OCI-LY1 (cell line): Measurements from ENCODE around the gene CREG1.

ENCODE experiments used
- H2AFZ ChIP-seq: fragments of 200-600 bp; sonication (generic), shearing (Covaris generic); 2 replicates; pipeline ENCODE4 v1.6.0; 2014; ENCODE audit warnings: antibody characterized with exemption, mild to moderate bottlenecking, low read length
- H3F3A ChIP-seq: fragments of 200-600 bp; sonication (generic), shearing (Covaris generic); 2 replicates; pipeline ENCODE4 v1.6.0; 2014; ENCODE audit warnings: mild to moderate bottlenecking, antibody characterized with exemption, low read length, moderate library complexity; ENCODE audit not compliant: insufficient read depth
- H3K27ac ChIP-seq: fragments of 200-600 bp; sonication (generic); 2 replicates; pipeline ENCODE4 v1.5.1; 2014; ENCODE audit warnings: low read length, mixed run types, mild to moderate bottlenecking, low read depth; ENCODE audit not compliant: poor library complexity, severe bottlenecking
- H3K27me3 ChIP-seq: fragments of 200-600 bp; sonication (generic); 2 replicates; pipeline ENCODE4 v1.6.0; 2014; ENCODE audit warnings: antibody characterized with exemption, mild to moderate bottlenecking, low read length, moderate library complexity; ENCODE audit not compliant: insufficient read depth
- H3K36me3 ChIP-seq: fragments of 200-600 bp; sonication (generic); 2 replicates; pipeline ENCODE4 v1.6.1; 2014; ENCODE audit warnings: mild to moderate bottlenecking, antibody characterized with exemption, low read length, moderate library complexity, mixed read lengths; ENCODE audit not compliant: insufficient read depth
- H3K4me1 ChIP-seq: fragments of 200-600 bp; sonication (generic); 2 replicates; pipeline ENCODE4 v1.5.1; 2014; ENCODE audit warnings: mild to moderate bottlenecking, low read length, moderate library complexity; ENCODE audit not compliant: insufficient read depth, severe bottlenecking
- H3K4me2 ChIP-seq: fragments of 200-600 bp; sonication (generic), shearing (Covaris generic); 2 replicates; pipeline ENCODE4 v1.6.1; 2014; ENCODE audit warnings: low read length
- H3K4me3 ChIP-seq: fragments of 200-600 bp; sonication (generic); 2 replicates; pipeline ENCODE4 v1.5.1; 2014; ENCODE audit warnings: low read length, low read depth, mild to moderate bottlenecking, mixed read lengths; ENCODE audit not compliant: poor library complexity, severe bottlenecking
- H3K79me2 ChIP-seq: fragments of 200-600 bp; shearing (Covaris generic); 2 replicates; pipeline ENCODE4 v1.6.1; 2016; ENCODE audit warnings: mixed run types, low read length, mixed read lengths; ENCODE audit not compliant: insufficient read depth
- H3K9ac ChIP-seq: fragments of 200-600 bp; sonication (generic), shearing (Covaris generic); 2 replicates; pipeline ENCODE4 v1.6.1; 2014; ENCODE audit warnings: mild to moderate bottlenecking, low read length, mixed read lengths
- H3K9me2 ChIP-seq: fragments of 200-600 bp; sonication (generic), shearing (Covaris generic); 2 replicates; pipeline ENCODE4 v1.6.1; 2014; ENCODE audit warnings: low read depth, mild to moderate bottlenecking, low read length, mixed read lengths
- H3K9me3 ChIP-seq: fragments of 200-600 bp; shearing (Covaris generic); 2 replicates; pipeline ENCODE4 v1.6.1; 2014; ENCODE audit warnings: low read length, mixed read lengths
- H4K20me1 ChIP-seq: fragments of 200-600 bp; sonication (generic), shearing (Covaris generic); 2 replicates; pipeline ENCODE4 v1.6.0; 2016; ENCODE audit warnings: mild to moderate bottlenecking, low read length; ENCODE audit not compliant: insufficient read depth
- EZH2 ChIP-seq: fragments of 200-600 bp; sonication (generic), shearing (Covaris generic); IDR thresholded peaks from 2 replicates; pipeline ENCODE4 v1.8.0; 2017; ENCODE audit warnings: borderline replicate concordance, mixed run types, mild to moderate bottlenecking, antibody characterized with exemption, low read length, moderate library complexity, mixed read lengths
- TF ChIP-seq, protein P1 (sequence below): fragments of 200-600 bp; sonication (generic), shearing (Covaris generic); IDR thresholded peaks from 2 replicates; pipeline ENCODE4 v1.5.1; 2017; ENCODE audit warnings: mild to moderate bottlenecking, antibody characterized with exemption, low read length, moderate library complexity, mixed read lengths

CREG1 gene

GRCh38 chr1:167500283-167500860 is 53.2 kb downstream of the CREG1 start:
- TF ChIP-seq, protein P1, sequence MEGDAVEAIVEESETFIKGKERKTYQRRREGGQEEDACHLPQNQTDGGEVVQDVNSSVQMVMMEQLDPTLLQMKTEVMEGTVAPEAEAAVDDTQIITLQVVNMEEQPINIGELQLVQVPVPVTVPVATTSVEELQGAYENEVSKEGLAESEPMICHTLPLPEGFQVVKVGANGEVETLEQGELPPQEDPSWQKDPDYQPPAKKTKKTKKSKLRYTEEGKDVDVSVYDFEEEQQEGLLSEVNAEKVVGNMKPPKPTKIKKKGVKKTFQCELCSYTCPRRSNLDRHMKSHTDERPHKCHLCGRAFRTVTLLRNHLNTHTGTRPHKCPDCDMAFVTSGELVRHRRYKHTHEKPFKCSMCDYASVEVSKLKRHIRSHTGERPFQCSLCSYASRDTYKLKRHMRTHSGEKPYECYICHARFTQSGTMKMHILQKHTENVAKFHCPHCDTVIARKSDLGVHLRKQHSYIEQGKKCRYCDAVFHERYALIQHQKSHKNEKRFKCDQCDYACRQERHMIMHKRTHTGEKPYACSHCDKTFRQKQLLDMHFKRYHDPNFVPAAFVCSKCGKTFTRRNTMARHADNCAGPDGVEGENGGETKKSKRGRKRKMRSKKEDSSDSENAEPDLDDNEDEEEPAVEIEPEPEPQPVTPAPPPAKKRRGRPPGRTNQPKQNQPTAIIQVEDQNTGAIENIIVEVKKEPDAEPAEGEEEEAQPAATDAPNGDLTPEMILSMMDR, result no peak
- no peak for TF ChIP-seq EZH2
- peak overlapping the region; percentile 8 for H3K4me3 ChIP-seq
- H3K9me3 ChIP-seq, result no peaks in the 10 kb centered on the region
- 0 out of 2 replicates have a peak, but pooled peaks cover 6% of the 10 kb centered on the region for H3F3A ChIP-seq
- H3K27me3 ChIP-seq, result no peaks in the 10 kb centered on the region
- no peaks in the 10 kb centered on the region for H4K20me1 ChIP-seq
- H3K4me2 ChIP-seq, result peak overlapping the region; percentile 70
- H3K9me2 ChIP-seq, result no peaks in the 10 kb centered on the region
- peak overlapping the region; percentile 94 for H3K27ac ChIP-seq
- no peaks in the 10 kb centered on the region for H3K79me2 ChIP-seq
- no peaks in the 10 kb centered on the region for H3K36me3 ChIP-seq
- H3K4me1 ChIP-seq, result peaks cover 91% of the 10 kb centered on the region
- no peak overlapping the region for H2AFZ ChIP-seq
- H3K9ac ChIP-seq, result peak overlapping the region; percentile 45

GRCh38 chr1:167499664-167500101 is 53.9 kb downstream of the CREG1 start:
- Histone ChIP-seq H3K36me3 (no peaks in the 10 kb centered on the region), H3K27ac (peak overlapping the region; percentile 94), H3K4me1 (peaks cover 94% of the 10 kb centered on the region), H3K4me2 (peak overlapping the region; percentile 70), H3K4me3 (peak overlapping the region; percentile 51), H3K9me3 (no peaks in the 10 kb centered on the region), H3K79me2 (no peaks in the 10 kb centered on the region), H3F3A (0 out of 2 replicates have a peak, but pooled peaks cover 6% of the 10 kb centered on the region), H3K9ac (peak overlapping the region; percentile 54), H2AFZ (no peak overlapping the region), H4K20me1 (no peaks in the 10 kb centered on the region), H3K9me2 (no peaks in the 10 kb centered on the region), H3K27me3 (no peaks in the 10 kb centered on the region)
- no peak for TF ChIP-seq EZH2
- TF ChIP-seq, protein P1, result no peak

- H3K4me3 ChIP-seq, result peak overlapping the region; percentile 51
- H3K9me3 ChIP-seq, result no peaks in the 10 kb centered on the region
- H4K20me1 ChIP-seq, result no peaks in the 10 kb centered on the region
- TF ChIP-seq, protein P1, result peak; percentile 48
- no peak for TF ChIP-seq EZH2
- H3K9ac ChIP-seq, result peak overlapping the region; percentile 54; the same call in 1 of the 2 replicates
- H3K27ac ChIP-seq, result peak overlapping the region; percentile 94
- H3K27me3 ChIP-seq, result no peaks in the 10 kb centered on the region
- H3F3A ChIP-seq, result 0 out of 2 replicates have a peak, but pooled peaks cover 6% of the 10 kb centered on the region
- H2AFZ ChIP-seq, result no peak overlapping the region
- H3K9me2 ChIP-seq, result no peaks in the 10 kb centered on the region
- peak overlapping the region; percentile 70 for H3K4me2 ChIP-seq
- no peaks in the 10 kb centered on the region for H3K36me3 ChIP-seq
- H3K4me1 ChIP-seq, result peaks cover 96% of the 10 kb centered on the region
- H3K79me2 ChIP-seq, result no peaks in the 10 kb centered on the region
Measured at GRCh38 chr1:167499106-167499505, 54.5 kb downstream of the CREG1 start.
